HG02981 (cell line): Measurements from ENCODE around the gene ALDH1A3.
A peak's percentile ranks its signal among the peaks of the same experiment; 100 is the strongest.

Experiments used
- ATAC-seq: cut with Tn5 transposase; IDR thresholded peaks from one replicate; pipeline ENCODE4 v1.9.1; 2021; ENCODE audit warnings: mild to moderate bottlenecking, moderate library complexity; ENCODE audit not compliant: unreplicated experiment

Gene ALDH1A3

GRCh38 chr15:100900795-100901169 lies 21.2 kb downstream of the ALDH1A3 start:
- ATAC-seq, result no peak

GRCh38 chr15:100901296-100901695 lies 21.7 kb downstream of the ALDH1A3 start:
- no peak for ATAC-seq

GRCh38 chr15:100901702-100902435 lies 22.2 kb downstream of the ALDH1A3 start:
- no peak for ATAC-seq

GRCh38 chr15:100902436-100903167 lies 23.0 kb downstream of the ALDH1A3 start:
- no peak for ATAC-seq

GRCh38 chr15:100903168-100903554 lies 23.5 kb downstream of the ALDH1A3 start:
- ATAC-seq, result no peak

- no peak for ATAC-seq
Observed at GRCh38 chr15:100905850-100906249, 26.2 kb downstream of the ALDH1A3 start.

GRCh38 chr15:100908466-100908865 lies 28.8 kb downstream of the ALDH1A3 start:
- no peak for ATAC-seq

GRCh38 chr15:100909565-100909964 lies 29.9 kb downstream of the ALDH1A3 start:
- ATAC-seq, result no peak

- ATAC-seq, result no peak
Observed at GRCh38 chr15:100909989-100910955, 30.6 kb downstream of the ALDH1A3 start.

GRCh38 chr15:100911086-100911485 lies 31.5 kb downstream of the ALDH1A3 start:
- no peak for ATAC-seq

- ATAC-seq, result no peak
Observed at GRCh38 chr15:100913961-100914360, 34.3 kb downstream of the ALDH1A3 start.

GRCh38 chr15:100914876-100915275 lies 35.2 kb downstream of the ALDH1A3 start:
- ATAC-seq, result no peak

GRCh38 chr15:100918034-100918689 lies 38.5 kb downstream of the ALDH1A3 start:
- peak; percentile 65 for ATAC-seq

- ATAC-seq, result peak; percentile 26
Observed at GRCh38 chr15:100918690-100919480, 39.3 kb downstream of the ALDH1A3 start, which contains the start of gene LRRK1. Gene LRRK1, plus strand, starts transcription at chr15:100919357. Its CDS starts 5,276 bp downstream, at chr15:100924633.

GRCh38 chr15:100919481-100920405 lies 40.1 kb downstream of the ALDH1A3 start:
- ATAC-seq, result peak; percentile 11

GRCh38 chr15:100920516-100921135 lies 41.0 kb downstream of the ALDH1A3 start:
- no peak for ATAC-seq

- ATAC-seq, result no peak
Observed at GRCh38 chr15:100922192-100923040, 42.8 kb downstream of the ALDH1A3 start.
